Sigmoid colon (tissue), 7 donors: ENCODE measurements around the gene ZSCAN2. TPM values are rescaled to one million over a fixed set of nuclear protein-coding genes. Genes with fewer than 3 reads are reported as not detected.

ENCODE experiments used
- DNase-seq: peaks from one replicate; pipeline ENCODE4 v3.0.0-alpha.2; 2019
- H3K27ac ChIP-seq, 4 donors: fragments of 200-600 bp; sonication (generic); one replicate each; pipeline ENCODE4 v1.5.1; 2016 to 2019; ENCODE audit warnings: mild to moderate bottlenecking in 1 of 4
- H3K27me3 ChIP-seq, 3 donors: fragments of 200-600 bp; sonication (generic); one replicate each; pipeline ENCODE4 v1.5.1; 2019; ENCODE audit warnings: mild to moderate bottlenecking in 1 of 3
- H3K36me3 ChIP-seq, 4 donors: fragments of 200-600 bp; sonication (generic); one replicate each; pipeline ENCODE4 v1.5.1; 2016 to 2019
- H3K4me1 ChIP-seq, 4 donors: fragments of 200-600 bp; sonication (generic); one replicate each; pipeline ENCODE4 v1.5.1; 2017 to 2019
- H3K4me3 ChIP-seq, 4 donors: fragments of 200-600 bp; sonication (generic); one replicate each; pipeline ENCODE4 v1.5.1; 2017 to 2019; ENCODE audit warnings: mild to moderate bottlenecking in 2 of 4, moderate library complexity in 1 of 4
- H3K9me3 ChIP-seq, 4 donors: fragments of 200-600 bp in 3 of 4; sonication (generic) in 3 of 4; one replicate each; pipeline versions ENCODE4 v1.5.1 to v1.6.1; 2013 to 2019
- EP300 ChIP-seq, 4 donors: sonication (generic); formaldehyde crosslinking; IDR thresholded peaks; one replicate each; pipeline ENCODE4 v1.6.1; 2017; ENCODE audit warnings: antibody characterized with exemption in 4 of 4
- POLR2A ChIP-seq, 2 donors: fragments of 450-650 bp; IDR thresholded peaks; one replicate each; pipeline ENCODE4 v1.6.1; 2016; ENCODE audit warnings: antibody characterized with exemption in 2 of 2, mild to moderate bottlenecking in 2 of 2, moderate library complexity in 2 of 2
- POLR2AphosphoS5 ChIP-seq, 4 donors: sonication (generic); formaldehyde crosslinking; IDR thresholded peaks; one replicate each; pipeline ENCODE4 v1.6.1; 2017; ENCODE audit warnings: antibody characterized with exemption in 4 of 4
- WGBS, 2 donors: extraction: QIAGEN DNeasy Blood & Tissue Kit; methylation state at CpG; one replicate each; pipeline ENCODE4 v1.1.7; 2013; 5-methylcytosine and 5-hydroxymethylcytosine counted together
- intact Hi-C: fragments of 100-400 bp; cut with DNase I; formaldehyde crosslinking; loops from one replicate; pipeline ENCODE4 v1.15.1; 2023
- polyA plus RNA-seq, 3 donors: library from polyadenylated mRNA; stranded (reverse); fragments of 200-250 nt; gene quantifications; one replicate each; pipeline ENCODE4 v1.2.3, GENCODE V29; 2013
- total RNA-seq, 4 donors: library from RNA; depleted of rRNA; stranded (reverse); fragments of >200 nt; gene quantifications; one replicate each; pipeline ENCODE4 v1.1.0, GENCODE V29; 2016
- TF ChIP-seq, protein P1 (sequence below), 4 experiments: fragments of 450-650 bp in 3 of 4; fragments of 200-600 bp in 1 of 4; IDR thresholded peaks; one replicate each; pipeline ENCODE4 v1.5.1; 2016 to 2019; ENCODE audit warnings: antibody characterized with exemption in 4 of 4, mild to moderate bottlenecking in 3 of 4, moderate library complexity in 2 of 4
- donor health status: healthy with polysubstance abuse.
- donor health status: Bipolar disorder and iron deficiency.
- donor health status: healthy.

ZSCAN2 gene
- total and polyA plus RNA-seq, 7 donors = 2.4 to 17.0 (median 5.4) TPM

DNA sequence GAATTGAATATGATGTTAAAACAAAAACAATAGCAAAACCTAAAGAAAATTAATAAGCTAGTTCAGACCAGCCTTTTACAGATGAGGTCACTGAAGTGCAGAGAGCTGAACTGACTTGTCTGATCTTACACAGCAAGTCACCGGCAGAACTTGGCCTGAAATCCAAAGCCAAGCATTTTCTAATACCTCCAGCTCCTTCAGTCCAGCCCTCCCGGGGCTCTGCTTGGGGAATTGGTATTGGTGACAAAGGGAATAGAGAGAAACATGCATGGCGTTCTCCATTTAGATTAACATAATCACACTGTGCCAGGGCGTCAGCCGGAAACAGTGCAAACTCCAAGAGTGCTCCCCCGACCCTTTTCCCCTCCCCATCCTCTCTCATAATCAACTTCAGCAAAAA lies 14.1 kb upstream of the ZSCAN2 start:
- no peaks in the 10 kb centered on the region for H3K9me3 ChIP-seq
- TF ChIP-seq EP300 (IDR thresholded peaks at IDR 0.05) = no peak
- TF ChIP-seq POLR2AphosphoS5 (IDR thresholded peaks at IDR 0.05) = no peak
- TF ChIP-seq, protein P1, sequence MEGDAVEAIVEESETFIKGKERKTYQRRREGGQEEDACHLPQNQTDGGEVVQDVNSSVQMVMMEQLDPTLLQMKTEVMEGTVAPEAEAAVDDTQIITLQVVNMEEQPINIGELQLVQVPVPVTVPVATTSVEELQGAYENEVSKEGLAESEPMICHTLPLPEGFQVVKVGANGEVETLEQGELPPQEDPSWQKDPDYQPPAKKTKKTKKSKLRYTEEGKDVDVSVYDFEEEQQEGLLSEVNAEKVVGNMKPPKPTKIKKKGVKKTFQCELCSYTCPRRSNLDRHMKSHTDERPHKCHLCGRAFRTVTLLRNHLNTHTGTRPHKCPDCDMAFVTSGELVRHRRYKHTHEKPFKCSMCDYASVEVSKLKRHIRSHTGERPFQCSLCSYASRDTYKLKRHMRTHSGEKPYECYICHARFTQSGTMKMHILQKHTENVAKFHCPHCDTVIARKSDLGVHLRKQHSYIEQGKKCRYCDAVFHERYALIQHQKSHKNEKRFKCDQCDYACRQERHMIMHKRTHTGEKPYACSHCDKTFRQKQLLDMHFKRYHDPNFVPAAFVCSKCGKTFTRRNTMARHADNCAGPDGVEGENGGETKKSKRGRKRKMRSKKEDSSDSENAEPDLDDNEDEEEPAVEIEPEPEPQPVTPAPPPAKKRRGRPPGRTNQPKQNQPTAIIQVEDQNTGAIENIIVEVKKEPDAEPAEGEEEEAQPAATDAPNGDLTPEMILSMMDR (IDR thresholded peaks at IDR 0.05) = no peak
- TF ChIP-seq POLR2A (IDR thresholded peaks at IDR 0.05) = no peak
- H3K27me3 ChIP-seq = no peaks in the 10 kb centered on the region
- H3K4me1 ChIP-seq = peaks cover 0 to 9% (median 6%) of the 10 kb centered on the region in 4 donors
- H3K4me3 ChIP-seq = no peak overlapping the region
- DNase-seq = no peak
- no peak overlapping the region for H3K27ac ChIP-seq
- H3K36me3 ChIP-seq = no peaks in the 10 kb centered on the region
- WGBS, 2 donors = 68 to 76% methylated on average over 6 of the region's 6 CpGs
- intact Hi-C loops = no loop called here

DNA sequence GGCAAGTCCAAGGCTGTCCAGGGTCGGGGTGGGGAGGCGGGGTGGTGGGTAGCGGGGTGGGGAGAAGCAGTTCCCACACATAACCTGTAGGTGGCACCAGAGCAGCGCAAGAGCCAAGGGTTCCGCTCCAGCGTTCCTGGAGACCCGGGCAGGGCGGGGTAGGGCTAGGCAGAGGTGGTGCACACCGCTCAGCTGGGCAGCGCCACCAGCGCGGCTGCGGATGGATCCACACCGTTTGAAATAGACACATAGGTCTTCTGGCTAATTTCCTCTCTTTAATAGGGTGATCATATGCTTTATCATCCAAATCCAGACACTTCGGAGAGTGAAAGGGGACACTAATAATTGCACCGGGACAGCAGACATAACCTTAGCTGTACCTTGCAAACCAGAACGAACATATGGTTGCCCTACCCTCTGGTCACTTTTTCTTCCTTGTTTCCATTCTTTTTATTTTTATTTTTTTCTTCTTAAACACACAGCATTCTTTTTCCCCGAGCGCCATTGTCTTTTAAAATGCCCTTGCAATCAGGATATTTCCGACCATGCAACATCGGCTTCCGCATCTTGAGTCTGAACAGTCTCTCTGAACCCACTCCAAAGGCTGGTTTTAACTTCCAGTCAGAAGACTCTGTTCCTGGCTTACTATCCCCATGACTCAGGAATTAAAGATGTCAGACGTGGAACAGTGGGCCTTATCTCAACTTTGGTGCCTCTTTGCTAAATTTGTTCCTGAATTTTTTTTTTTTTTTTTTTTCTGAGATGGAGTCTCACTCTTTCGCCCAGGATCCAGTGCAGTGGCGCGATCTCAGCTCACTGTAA lies 12.5 kb upstream of the ZSCAN2 start:
- H3K27ac ChIP-seq = peak overlapping the region in 1 of 4 donors; percentile 3
- H3K36me3 ChIP-seq = no peaks in the 10 kb centered on the region
- H3K27me3 ChIP-seq = no peaks in the 10 kb centered on the region
- WGBS, 2 donors = 25 to 31% methylated on average over 26 of the region's 26 CpGs
- no peaks in the 10 kb centered on the region for H3K9me3 ChIP-seq
- peaks cover 0 to 9% (median 6%) of the 10 kb centered on the region in 4 donors for H3K4me1 ChIP-seq
- H3K4me3 ChIP-seq = peak overlapping the region in 3 of 4 donors; percentile 29 to 38 (median 34)
- intact Hi-C loops = loop anchor here (1.0 to 2.0 kb wide), 2 partner anchors 69 to 340 kb away; no protein-coding TSS in a partner anchor
- peak; percentile 91 for DNase-seq
- TF ChIP-seq POLR2AphosphoS5 (IDR thresholded peaks at IDR 0.05) (no peak), POLR2A (IDR thresholded peaks at IDR 0.05) (no peak)
- TF ChIP-seq, protein P1 (IDR thresholded peaks at IDR 0.05) = peak; percentile 47 to 99 (median 50)

GRCh38 chr15:84590406-84590805 lies 10.4 kb upstream of the ZSCAN2 start:
- Histone ChIP-seq H3K9me3 (no peaks in the 10 kb centered on the region), H3K36me3 (no peaks in the 10 kb centered on the region), H3K4me1 (peaks cover 0 to 9% (median 6%) of the 10 kb centered on the region in 4 donors), H3K4me3 (no peak overlapping the region), H3K27me3 (no peaks in the 10 kb centered on the region), H3K27ac (no peak overlapping the region)
- no peak for DNase-seq
- intact Hi-C loops = no loop called here
- TF ChIP-seq POLR2AphosphoS5 (IDR thresholded peaks at IDR 0.05) (no peak), EP300 (IDR thresholded peaks at IDR 0.05) (no peak), POLR2A (IDR thresholded peaks at IDR 0.05) (no peak)
- TF ChIP-seq, protein P1 (IDR thresholded peaks at IDR 0.05) = no peak
- WGBS, 2 donors = 80 to 86% methylated on average over 2 of the region's 2 CpGs

DNA sequence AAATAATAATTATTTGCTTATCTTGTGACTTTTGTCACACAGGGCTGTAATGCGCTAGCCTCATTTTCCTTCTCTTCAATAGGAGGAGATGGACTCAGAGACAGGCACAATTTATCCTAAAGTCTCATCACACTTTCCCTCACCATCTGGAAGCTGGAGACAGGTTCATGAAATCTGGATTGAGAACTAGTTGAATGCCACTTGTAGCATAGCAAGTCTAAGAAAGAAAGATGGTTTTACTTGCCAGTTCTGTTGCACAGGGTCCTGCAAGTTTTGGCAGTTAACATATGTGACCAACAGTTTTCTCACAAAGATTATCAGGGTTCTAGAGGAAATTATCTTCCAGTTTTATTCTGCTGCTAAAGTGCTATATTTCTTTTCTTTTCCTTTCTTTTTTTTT lies 9.0 kb upstream of the ZSCAN2 start:
- WGBS, 2 donors = 98 to 100% methylated on average over 1 of the region's 1 CpG
- H3K4me3 ChIP-seq = no peak overlapping the region
- DNase-seq = no peak
- no peaks in the 10 kb centered on the region for H3K36me3 ChIP-seq
- H3K9me3 ChIP-seq = no peaks in the 10 kb centered on the region
- H3K4me1 ChIP-seq = peaks cover 0 to 9% (median 6%) of the 10 kb centered on the region in 4 donors
- no peaks in the 10 kb centered on the region for H3K27me3 ChIP-seq
- no peak overlapping the region for H3K27ac ChIP-seq
- TF ChIP-seq POLR2AphosphoS5 (IDR thresholded peaks at IDR 0.05) = no peak
- no peak for TF ChIP-seq POLR2A (IDR thresholded peaks at IDR 0.05)
- TF ChIP-seq, protein P1 (IDR thresholded peaks at IDR 0.05) = no peak
- intact Hi-C loops = no loop called here
